ENCODE measurements around the gene RNF224. TPM values are rescaled to one million over a fixed set of nuclear protein-coding genes. Genes with fewer than 3 reads are reported as not detected.

RNF224 gene
- total RNA-seq, 1 experiment from 2014 or later: 0.30 TPM

- POLR2A ChIA-PET: no interaction called here
These were observed 5.2 kb downstream of the RNF224 start for GRCh38 chr9:137232510-137232909.

More at GRCh38 chr9:137232510-137232909, 5.2 kb downstream of the RNF224 start:
- no peaks in the 10 kb centered on the region for H3K36me3 ChIP-seq (ENCODE audit: control insufficient read depth in 1 of 2, insufficient read depth in 2 of 2, low read length in 2 of 2)
- no peaks in the 10 kb centered on the region for H3K79me2 ChIP-seq (ENCODE audit: insufficient read depth, low read length)
- no peaks in the 10 kb centered on the region for H4K20me1 ChIP-seq (ENCODE audit: insufficient read depth)
- RAD21 ChIA-PET (ENCODE audit: low non-redundant PET in 1 of 2, low total read pairs in 2 of 2, uncharacterized antibody in 2 of 2, unreplicated experiment in 2 of 2): no interaction called here
- H3K4me2 ChIP-seq (ENCODE audit: low read length): no peak overlapping the region
- TF ChIP-seq ZFX (IDR thresholded peaks at IDR 0.05) (no peak), REST (IDR thresholded peaks at IDR 0.05; ENCODE audit: low read depth) (no peak), ATF3 (IDR thresholded peaks at IDR 0.05) (no peak), ZBTB33 (IDR thresholded peaks at IDR 0.05; ENCODE audit: extremely low read depth, insufficient replicate concordance, low read length) (no peak)
- H3K9me3 ChIP-seq (ENCODE audit: control insufficient read depth in 1 of 2, insufficient read depth in 1 of 2, low read depth in 1 of 2, low read length in 2 of 2): no peaks in the 10 kb centered on the region
- no TSS peak for BruUV-seq (replicated peaks)
- CTCF ChIA-PET: no interaction called here
- H3K9ac ChIP-seq (ENCODE audit: low read length): no peak overlapping the region
- no peak overlapping the region for H3K27ac ChIP-seq (ENCODE audit: low read depth, low read length)
- H3K4me3 ChIP-seq (replicated peaks in 1 of 2; ENCODE audit: low read depth in 1 of 2, low read length in 2 of 2): no peak overlapping the region
- H2AFZ ChIP-seq (ENCODE audit: low read depth, low read length, poor library complexity, severe bottlenecking): no peak overlapping the region
- DNase-seq (ENCODE audit: low read depth, low spot score) (no peak), ATAC-seq (no peak)
- no peaks in the 10 kb centered on the region for H3K9me2 ChIP-seq (ENCODE audit: insufficient read depth)
- no peaks in the 10 kb centered on the region for H3K27me3 ChIP-seq (ENCODE audit: insufficient read depth, low read length)
- intact Hi-C loops (cut with micrococcal nuclease): no loop called here
- peaks cover 20 to 37% of the 10 kb centered on the region in 2 experiments for H3K4me1 ChIP-seq (ENCODE audit: control insufficient read depth in 1 of 2, insufficient read depth in 2 of 2, low read length in 2 of 2)

Data from HCT116 (cell line).